ENCODE data around the gene ITGAL. TPM values are rescaled to one million over a fixed set of nuclear protein-coding genes. Genes with fewer than 3 reads are reported as not detected.
"Not testable (repeated sequence)": the region's sequence is repeated elsewhere in the genome, so short reads cannot be mapped to it uniquely, and the experiment has no call there.

Gene ITGAL
- polyA plus RNA-seq, 3 donors = 2.0 to 2.8 (median 2.6) TPM

DNA sequence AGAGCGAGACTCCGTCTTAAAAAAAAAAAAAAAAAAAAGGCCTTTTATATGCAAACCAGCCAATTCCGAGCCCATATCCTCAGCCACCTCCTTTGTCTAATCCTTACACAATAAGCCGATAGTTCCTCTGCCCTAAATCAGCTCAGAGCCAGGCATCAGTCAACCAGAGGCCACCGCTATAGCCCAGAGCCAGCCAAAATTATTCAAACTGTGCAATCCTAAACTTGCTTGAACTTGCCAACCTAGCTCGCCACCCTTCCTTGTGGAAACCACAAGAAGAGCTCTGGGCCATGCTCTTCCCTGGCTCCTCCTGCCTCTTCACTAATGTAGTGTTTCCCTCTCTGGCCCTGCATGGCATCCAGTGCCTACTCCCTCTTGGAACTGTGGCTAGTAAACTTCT lies 17.7 kb downstream of the ITGAL start:
- no peak for DNase-seq (ENCODE audit: low read depth in 3 of 3, low spot score in 2 of 3)

DNA sequence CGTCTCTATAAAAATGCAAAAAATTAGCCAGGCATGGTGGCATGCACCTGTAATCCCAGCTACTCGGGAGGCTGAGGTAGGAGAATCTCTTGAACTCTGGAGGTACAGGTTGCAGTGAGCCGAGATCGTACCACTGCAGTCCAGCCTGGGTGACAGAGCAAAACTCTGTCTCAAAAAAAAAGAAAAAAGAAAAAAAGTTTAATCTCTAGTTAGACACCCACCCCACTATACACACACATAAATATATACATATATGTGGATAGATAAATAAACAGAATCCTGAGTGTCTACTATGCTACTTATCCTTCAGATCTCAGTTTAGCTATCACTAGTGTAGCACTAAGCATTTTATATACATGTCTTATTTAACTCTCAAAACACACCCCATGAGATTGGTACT lies 18.7 kb downstream of the ITGAL start:
- no peak for DNase-seq (ENCODE audit: low read depth in 3 of 3, low spot score in 2 of 3)

DNA sequence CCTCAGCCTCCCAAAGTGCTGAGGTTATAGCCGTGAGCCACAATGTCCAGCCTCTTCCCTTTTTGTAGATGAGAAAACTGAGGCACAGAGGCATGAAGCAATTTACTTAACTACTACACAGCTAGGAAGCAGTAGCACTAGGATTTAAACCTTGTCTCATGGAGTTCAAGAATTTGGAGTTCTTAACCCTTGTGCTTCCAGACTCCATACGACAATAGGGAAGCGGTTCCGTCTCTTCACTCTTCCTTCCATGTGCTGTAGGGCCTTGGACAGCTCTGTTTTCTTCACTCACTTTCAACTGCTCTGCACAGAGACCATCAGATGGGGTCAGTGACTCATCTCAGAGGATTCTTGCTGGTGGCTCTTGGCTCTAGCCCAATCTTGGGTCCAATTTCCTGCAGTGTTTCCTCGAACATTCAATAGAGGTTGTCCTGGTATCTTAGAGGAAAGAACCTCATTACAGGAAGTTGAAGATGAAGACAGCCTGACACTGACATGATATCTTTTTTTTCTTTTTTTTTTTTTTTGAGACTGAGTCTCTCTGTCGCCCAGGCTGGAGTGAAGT lies 19.3 kb downstream of the ITGAL start:
- peak in 1 of 3 donors; percentile 6 for DNase-seq (ENCODE audit: low read depth in 3 of 3, low spot score in 2 of 3)

- DNase-seq (ENCODE audit: low read depth in 3 of 3, low spot score in 2 of 3) = no peak
Measured at GRCh38 chr16:30493941-30494488, 21.5 kb downstream of the ITGAL start.

DNA sequence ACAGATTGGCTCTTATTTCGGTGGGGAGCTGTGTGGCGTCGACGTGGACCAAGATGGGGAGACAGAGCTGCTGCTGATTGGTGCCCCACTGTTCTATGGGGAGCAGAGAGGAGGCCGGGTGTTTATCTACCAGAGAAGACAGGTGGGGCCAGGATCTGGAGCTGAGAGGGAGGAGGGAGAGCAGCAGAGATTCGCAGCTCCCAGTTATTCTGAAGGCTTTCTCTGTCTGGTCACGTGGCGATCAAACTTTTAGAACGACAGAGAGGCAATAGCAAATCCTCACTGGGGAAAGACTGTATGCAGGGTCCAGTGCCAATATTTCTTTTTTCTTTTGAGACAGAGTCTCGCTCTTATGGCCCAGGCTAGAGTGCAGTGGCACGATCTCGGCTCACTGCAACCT lies 22.2 kb downstream of the ITGAL start:
- DNase-seq (ENCODE audit: low read depth in 3 of 3, low spot score in 2 of 3) = no peak

- DNase-seq (ENCODE audit: low read depth in 3 of 3, low spot score in 2 of 3) = no peak
Measured at GRCh38 chr16:30499284-30499683, 26.7 kb downstream of the ITGAL start.

- DNase-seq (ENCODE audit: low read depth in 3 of 3, low spot score in 2 of 3) = no peak
Measured at GRCh38 chr16:30503403-30504296, 31.1 kb downstream of the ITGAL start.

DNA sequence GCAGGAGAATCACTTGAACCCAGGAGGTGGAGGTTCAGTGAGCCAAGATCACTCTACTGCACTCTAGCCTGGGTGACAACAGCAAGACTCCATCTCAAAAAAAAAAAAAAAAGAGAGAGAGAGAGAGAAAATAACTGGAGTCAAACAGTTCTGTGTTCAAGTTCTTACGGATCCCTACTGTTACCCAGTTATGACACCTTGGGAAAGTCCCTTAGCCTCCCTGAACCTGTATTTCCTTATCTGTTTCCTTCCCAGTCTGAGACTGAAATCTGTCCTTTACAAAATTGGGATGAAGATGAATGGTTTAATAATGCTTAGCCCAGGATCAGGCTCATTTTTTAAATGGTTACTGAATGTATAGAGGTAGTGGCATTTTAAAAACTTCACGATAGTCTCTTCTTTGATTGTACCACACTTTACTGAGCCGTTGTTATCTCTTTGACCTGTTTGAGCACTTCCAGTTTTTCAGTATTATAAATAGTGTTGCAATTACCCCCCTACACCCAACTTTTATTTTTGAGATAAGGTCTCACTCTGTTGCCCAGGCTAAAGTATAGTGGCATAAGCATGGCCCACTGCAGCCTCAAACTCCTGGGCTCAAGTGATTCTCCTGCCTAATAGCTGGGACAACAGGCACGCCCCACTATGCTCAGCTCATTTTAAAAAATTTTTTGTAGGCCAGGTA lies 36.7 kb downstream of the ITGAL start:
- DNase-seq (ENCODE audit: low read depth in 3 of 3, low spot score in 2 of 3) = no peak

GRCh38 chr16:30510376-30510938 lies 37.9 kb downstream of the ITGAL start:
- DNase-seq (ENCODE audit: low read depth in 3 of 3, low spot score in 2 of 3) = no peak

DNA sequence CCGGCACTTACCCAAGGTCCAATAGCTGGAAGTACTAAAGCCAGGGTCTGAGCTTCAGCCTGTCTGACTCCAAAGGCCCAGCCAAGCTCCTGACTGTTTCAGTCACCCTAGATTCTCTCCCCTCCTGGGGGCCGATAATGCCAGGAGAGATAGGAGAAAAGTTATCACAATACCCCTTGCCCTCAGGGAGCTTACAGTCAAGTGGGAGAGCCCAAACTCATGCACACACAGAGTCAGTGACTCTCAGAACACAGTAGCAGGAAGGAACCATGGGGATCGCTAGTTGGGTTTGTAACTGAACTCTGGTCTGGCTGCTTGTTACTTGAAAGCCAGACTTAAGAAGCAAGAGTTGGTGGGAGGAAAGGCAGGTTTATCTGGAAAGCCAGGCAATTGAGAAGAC lies 39.0 kb downstream of the ITGAL start:
- no peak for DNase-seq (ENCODE audit: low read depth in 3 of 3, low spot score in 2 of 3)

DNA sequence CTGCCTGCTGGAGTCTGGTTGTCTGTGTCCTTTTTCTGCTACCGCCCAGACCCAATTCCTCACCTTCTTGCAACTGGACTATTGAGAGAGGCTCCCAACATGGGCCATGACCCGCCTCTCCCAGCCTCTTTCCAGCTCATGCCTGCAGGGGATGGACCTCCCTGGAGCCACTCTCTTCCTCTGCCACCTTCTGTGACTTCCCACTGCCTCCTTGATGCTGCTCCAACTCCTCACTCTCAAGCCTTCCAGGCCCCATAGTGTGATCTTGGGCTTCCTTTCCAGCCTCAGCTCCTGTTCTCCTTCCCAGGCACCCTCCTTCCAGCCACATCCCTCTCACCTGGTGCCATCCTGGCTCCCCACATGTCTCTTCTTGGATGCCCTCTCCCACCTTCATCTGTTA lies 42.7 kb downstream of the ITGAL start:
- no peak for DNase-seq (ENCODE audit: low read depth in 3 of 3, low spot score in 2 of 3)

- DNase-seq (ENCODE audit: low read depth in 3 of 3, low spot score in 2 of 3) = no peak
Measured at GRCh38 chr16:30518552-30518951, 46.0 kb downstream of the ITGAL start.

- DNase-seq (ENCODE audit: low read depth in 3 of 3, low spot score in 2 of 3) = no peak
Measured at GRCh38 chr16:30519120-30520049, 46.8 kb downstream of the ITGAL start.

- no peak for DNase-seq (ENCODE audit: low read depth in 3 of 3, low spot score in 2 of 3)
Measured at GRCh38 chr16:30521476-30521872, 48.9 kb downstream of the ITGAL start.

- DNase-seq (ENCODE audit: low read depth in 3 of 3, low spot score in 2 of 3) = peak in 1 of 3 donors; percentile 20
Measured at GRCh38 chr16:30521873-30522641, 49.5 kb downstream of the ITGAL start.

GRCh38 chr16:30522702-30523463 lies 50.3 kb downstream of the ITGAL start:
- DNase-seq (ENCODE audit: low read depth in 3 of 3, low spot score in 2 of 3) = not testable (repeated sequence)

DNA sequence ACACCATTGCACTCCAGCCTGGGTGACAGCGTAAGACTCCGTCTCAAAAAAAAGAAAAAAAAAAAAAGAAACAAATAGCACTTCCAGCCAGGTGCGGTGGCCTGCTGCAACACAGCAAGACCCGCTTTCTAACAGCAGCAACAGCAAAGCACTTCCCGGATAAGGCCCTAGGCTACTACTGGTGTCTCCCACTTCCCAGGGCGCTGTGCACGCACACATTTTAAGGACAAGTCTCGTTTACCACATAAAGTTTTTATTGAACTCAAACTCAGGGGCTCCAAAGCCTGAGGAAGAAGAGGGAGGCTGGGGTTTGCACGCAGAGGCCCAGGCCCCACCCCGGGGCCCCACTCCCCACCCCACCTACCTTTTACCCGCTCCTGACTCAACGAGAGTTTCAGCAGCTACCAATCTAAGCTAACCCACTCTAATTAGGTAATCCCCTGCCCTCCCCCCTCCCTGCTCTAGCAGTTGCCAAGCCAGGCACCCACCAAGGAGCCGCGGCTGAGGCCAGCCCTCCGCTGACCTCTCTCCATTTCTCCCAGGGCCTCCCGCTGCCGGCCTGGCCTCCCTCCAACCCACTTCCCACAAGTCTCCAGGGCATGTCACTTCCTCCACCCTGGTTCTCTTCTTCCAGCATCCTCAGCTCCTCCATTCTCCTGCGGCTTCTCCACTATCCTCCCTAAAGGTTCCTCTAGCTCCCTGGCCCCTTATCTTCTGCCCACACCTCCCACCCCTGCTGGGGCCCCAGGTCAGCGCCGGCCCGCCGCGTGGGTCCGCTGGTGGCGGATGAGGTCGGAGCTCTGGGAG lies 51.4 kb downstream of the ITGAL start:
- no peak for DNase-seq (ENCODE audit: low read depth in 3 of 3, low spot score in 2 of 3)

Measured in right renal cortex interstitium (tissue), 3 donors.